ENCODE data around the gene KIFAP3. TPM values are rescaled to one million over a fixed set of nuclear protein-coding genes. Genes with fewer than 3 reads are reported as not detected.
"Not testable (repeated sequence)": the region's sequence is repeated elsewhere in the genome, so short reads cannot be mapped to it uniquely, and the experiment has no call there.

The KIFAP3 gene
- total RNA-seq, 1 donor from 2014 or later: 55.9 TPM

DNA sequence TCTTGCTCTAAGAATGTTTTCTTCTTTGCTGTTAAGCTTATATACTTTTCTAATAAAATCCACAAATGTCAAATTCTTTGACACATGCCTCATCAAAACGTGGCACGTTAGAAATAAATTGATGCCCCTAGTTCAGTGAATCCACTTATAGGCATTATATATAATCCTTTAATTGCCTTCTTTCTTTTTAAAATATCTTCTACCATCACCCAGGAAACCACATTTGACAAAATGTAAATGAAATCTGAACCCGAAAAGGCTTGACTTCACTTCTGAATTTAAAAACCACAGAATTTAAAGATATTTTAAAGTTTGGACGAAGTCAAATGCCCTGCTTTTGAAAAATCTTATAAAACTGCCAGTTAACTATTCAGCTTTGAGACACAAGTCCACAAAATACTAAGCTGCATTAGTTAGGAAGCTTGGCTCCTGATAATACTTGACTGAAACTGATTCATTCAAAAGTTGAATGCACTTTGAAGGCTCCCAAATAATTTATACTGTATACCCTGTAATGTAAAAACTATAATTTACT lies 22.4 kb upstream of the KIFAP3 start:
- intact Hi-C loops (cut with micrococcal nuclease): no loop called here
- H3K36me3 ChIP-seq: no peaks in the 10 kb centered on the region
- no peak for TF ChIP-seq CTCF (IDR thresholded peaks at IDR 0.05; ENCODE audit: borderline replicate concordance)

DNA sequence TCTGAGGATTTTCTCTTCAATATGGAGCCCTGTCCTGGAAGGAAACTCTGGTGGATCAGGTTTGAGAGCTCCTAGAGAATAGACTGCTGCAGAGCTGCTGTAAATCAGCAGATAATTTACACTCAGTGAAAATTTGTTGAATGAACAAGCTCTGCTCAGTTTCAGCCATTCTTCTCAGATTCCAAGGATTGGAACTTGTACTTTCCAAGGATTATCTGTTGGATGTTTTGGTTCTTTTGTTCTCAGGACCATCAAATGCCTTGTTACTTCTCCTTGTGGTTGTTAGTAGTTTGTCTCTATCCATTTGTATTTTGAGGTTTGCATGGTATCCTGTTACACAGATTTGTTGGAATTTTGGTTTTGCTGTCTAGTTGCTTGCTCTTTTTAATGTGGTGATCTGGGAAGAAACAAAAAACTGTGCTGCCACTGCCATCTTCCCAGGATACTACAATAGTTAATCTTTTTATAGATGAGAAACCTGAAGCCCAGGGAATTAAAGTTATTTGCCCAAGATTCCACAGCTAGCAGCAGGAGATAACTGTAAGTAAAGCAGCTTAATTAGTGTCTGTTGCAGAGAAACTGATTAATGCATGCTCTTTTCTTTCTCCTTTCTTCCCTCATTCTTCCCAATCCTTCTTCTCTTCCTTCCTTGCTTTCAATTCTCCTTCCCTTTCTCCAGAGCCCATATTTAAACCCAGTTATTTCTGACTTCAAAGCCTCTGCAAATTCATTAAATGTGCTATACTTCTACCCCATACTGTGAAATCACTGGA lies 21.7 kb upstream of the KIFAP3 start:
- H3K4me1 ChIP-seq: no peaks in the 10 kb centered on the region
- H3K4me3 ChIP-seq: no peak overlapping the region
- TF ChIP-seq CTCF (IDR thresholded peaks at IDR 0.05; ENCODE audit: borderline replicate concordance): no peak
- H3K36me3 ChIP-seq: no peaks in the 10 kb centered on the region
- no peak for DNase-seq
- H3K27me3 ChIP-seq (ENCODE audit: low read depth): no peaks in the 10 kb centered on the region
- intact Hi-C loops (cut with micrococcal nuclease): no loop called here
- H3K27ac ChIP-seq (replicated peaks): no peak overlapping the region
- H3K9me3 ChIP-seq (replicated peaks): no peaks in the 10 kb centered on the region

More for the DNA sequence above, 22.4 kb upstream of the KIFAP3 start:
- no peak overlapping the region for H3K27ac ChIP-seq (replicated peaks)
- no peak for DNase-seq
- no peaks in the 10 kb centered on the region for H3K4me1 ChIP-seq
- no peaks in the 10 kb centered on the region for H3K9me3 ChIP-seq (replicated peaks)
- no peaks in the 10 kb centered on the region for H3K27me3 ChIP-seq (ENCODE audit: low read depth)
- H3K4me3 ChIP-seq: no peak overlapping the region

GRCh38 chr1:170094697-170095616 lies 20.5 kb upstream of the KIFAP3 start:
- H3K36me3 ChIP-seq; DNase-seq; H3K27ac ChIP-seq (replicated peaks); H3K4me3 ChIP-seq; H3K9me3 ChIP-seq (replicated peaks); intact Hi-C loops (cut with micrococcal nuclease); H3K27me3 ChIP-seq (ENCODE audit: low read depth); H3K4me1 ChIP-seq: not testable (repeated sequence)

DNA sequence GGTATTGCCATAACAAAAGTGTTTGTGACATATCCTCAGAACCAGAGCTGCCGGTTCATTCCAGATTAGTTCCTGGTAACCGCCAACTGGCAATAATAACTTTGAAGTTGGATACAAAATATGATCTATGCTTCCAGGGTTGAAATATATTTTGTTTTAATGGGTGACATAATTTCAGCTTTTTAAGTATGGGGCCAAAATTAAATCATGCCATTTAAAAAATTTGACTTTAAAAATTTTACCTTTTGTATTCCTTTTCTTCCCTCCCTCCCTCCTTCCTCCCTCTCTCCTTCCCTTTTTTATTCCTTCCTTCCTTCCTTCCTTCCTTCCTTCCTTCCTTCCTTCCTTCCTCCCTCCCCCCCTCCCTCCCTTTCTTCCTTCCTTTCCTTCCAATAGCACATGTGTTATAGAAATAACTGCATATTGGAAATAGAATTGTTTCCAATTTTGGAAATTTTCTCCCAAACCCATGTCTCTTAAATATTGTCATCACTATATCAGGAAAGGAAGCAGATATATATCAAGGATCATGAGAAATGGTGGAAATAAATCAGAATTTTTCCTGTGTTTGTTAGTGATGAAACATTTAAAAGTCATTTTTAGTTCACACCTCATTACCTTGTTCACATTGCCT lies 12.0 kb upstream of the KIFAP3 start:
- no peaks in the 10 kb centered on the region for H3K36me3 ChIP-seq
- H3K4me3 ChIP-seq: no peak overlapping the region
- H3K4me1 ChIP-seq: no peaks in the 10 kb centered on the region
- no peak overlapping the region for H3K27ac ChIP-seq (replicated peaks)
- intact Hi-C loops (cut with micrococcal nuclease): no loop called here
- H3K27me3 ChIP-seq (ENCODE audit: low read depth): no peaks in the 10 kb centered on the region
- no peak for DNase-seq
- H3K9me3 ChIP-seq (replicated peaks): no peaks in the 10 kb centered on the region
- no peak for TF ChIP-seq CTCF (IDR thresholded peaks at IDR 0.05; ENCODE audit: borderline replicate concordance)

GRCh38 chr1:170085091-170085490 lies 10.6 kb upstream of the KIFAP3 start:
- Histone ChIP-seq H3K4me3 (no peak overlapping the region), H3K36me3 (no peaks in the 10 kb centered on the region), H3K27me3 (ENCODE audit: low read depth) (no peaks in the 10 kb centered on the region), H3K27ac (replicated peaks) (no peak overlapping the region), H3K4me1 (no peaks in the 10 kb centered on the region), H3K9me3 (replicated peaks) (no peaks in the 10 kb centered on the region)
- intact Hi-C loops (cut with micrococcal nuclease): no loop called here
- no peak for TF ChIP-seq CTCF (IDR thresholded peaks at IDR 0.05; ENCODE audit: borderline replicate concordance)
- no peak for DNase-seq

All from left ventricle myocardium inferior (tissue), 1 donor.